Measurements from ENCODE around the gene SIDT2. TPM values are rescaled to one million over a fixed set of nuclear protein-coding genes. Genes with fewer than 3 reads are reported as not detected.

The SIDT2 gene
- total RNA-seq, 1 experiment from 2014 or later = 27.6 TPM

DNA sequence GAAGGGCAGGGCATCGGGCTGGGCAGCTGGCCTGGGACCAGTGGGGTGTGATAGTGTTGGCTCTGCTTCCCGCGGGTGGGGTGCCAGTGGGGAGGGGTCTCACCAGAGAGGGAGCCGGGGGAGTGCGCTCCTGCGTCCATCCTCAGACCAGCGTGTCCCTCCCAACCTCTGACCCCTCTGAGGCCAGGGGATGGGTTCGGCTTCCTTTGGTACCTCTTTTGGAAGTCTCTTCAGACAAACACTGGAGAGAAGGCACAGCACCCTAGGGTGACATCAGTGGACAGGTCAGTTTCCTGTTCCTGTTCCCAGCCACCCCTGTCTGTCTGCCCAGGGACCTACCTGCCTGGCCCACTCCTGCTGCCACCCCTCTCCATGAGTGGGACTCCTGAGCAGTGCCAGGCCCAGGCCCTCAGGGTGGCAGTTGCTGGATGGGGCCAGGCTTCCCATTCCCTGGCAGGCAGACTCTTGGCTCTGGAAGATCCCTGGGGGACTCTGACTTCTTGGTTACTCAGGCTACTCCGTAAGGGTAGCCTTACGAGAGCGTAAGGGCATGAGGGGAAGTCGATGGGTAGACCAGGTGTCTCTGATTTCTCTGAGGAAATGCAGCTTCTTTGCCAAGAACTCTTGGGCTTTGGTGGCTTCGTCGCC lies 23.2 kb downstream of the SIDT2 start:
- POLR2A ChIA-PET = interaction anchor here (1.0 to 2.0 kb wide), 2 partner anchors 17 to 23 kb away, joined by 3 to 10 read pairs; partner anchors contain the start of gene SIDT2
- Mint-ChIP-seq H3K27me3 (ENCODE audit: low read depth) (no peaks in the 10 kb centered on the region; the same call in 1 of the 2 replicates), H3K36me3 (peaks cover 7% of the 10 kb centered on the region), H3K4me3 (no peak overlapping the region), H3K4me1 (peaks cover 36% of the 10 kb centered on the region), H3K27ac (no peak overlapping the region), H3K9me3 (no peaks in the 10 kb centered on the region)
- DNase-seq (ENCODE audit: low spot score) = no peak
- CTCF ChIA-PET = interaction anchor here (1.0 to 1.4 kb wide), 3 partner anchors 21 to 63 kb away, joined by 3 to 5 read pairs (median 4); no protein-coding TSS in a partner anchor
- no peak for ATAC-seq
- TF ChIP-seq, protein P1, sequence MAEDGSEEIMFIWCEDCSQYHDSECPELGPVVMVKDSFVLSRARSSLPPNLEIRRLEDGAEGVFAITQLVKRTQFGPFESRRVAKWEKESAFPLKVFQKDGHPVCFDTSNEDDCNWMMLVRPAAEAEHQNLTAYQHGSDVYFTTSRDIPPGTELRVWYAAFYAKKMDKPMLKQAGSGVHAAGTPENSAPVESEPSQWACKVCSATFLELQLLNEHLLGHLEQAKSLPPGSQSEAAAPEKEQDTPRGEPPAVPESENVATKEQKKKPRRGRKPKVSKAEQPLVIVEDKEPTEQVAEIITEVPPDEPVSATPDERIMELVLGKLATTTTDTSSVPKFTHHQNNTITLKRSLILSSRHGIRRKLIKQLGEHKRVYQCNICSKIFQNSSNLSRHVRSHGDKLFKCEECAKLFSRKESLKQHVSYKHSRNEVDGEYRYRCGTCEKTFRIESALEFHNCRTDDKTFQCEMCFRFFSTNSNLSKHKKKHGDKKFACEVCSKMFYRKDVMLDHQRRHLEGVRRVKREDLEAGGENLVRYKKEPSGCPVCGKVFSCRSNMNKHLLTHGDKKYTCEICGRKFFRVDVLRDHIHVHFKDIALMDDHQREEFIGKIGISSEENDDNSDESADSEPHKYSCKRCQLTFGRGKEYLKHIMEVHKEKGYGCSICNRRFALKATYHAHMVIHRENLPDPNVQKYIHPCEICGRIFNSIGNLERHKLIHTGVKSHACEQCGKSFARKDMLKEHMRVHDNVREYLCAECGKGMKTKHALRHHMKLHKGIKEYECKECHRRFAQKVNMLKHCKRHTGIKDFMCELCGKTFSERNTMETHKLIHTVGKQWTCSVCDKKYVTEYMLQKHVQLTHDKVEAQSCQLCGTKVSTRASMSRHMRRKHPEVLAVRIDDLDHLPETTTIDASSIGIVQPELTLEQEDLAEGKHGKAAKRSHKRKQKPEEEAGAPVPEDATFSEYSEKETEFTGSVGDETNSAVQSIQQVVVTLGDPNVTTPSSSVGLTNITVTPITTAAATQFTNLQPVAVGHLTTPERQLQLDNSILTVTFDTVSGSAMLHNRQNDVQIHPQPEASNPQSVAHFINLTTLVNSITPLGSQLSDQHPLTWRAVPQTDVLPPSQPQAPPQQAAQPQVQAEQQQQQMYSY (CRISPR knock-in tag; IDR thresholded peaks at IDR 0.05) = no peak
- no peak for TF ChIP-seq EMX1 (CRISPR knock-in tag; IDR thresholded peaks at IDR 0.05)
- TF ChIP-seq FOXP1 (CRISPR knock-in tag; IDR thresholded peaks at IDR 0.05; ENCODE audit: borderline replicate concordance) = no peak
- TF ChIP-seq CREB1 (CRISPR knock-in tag; IDR thresholded peaks at IDR 0.05) = no peak
- TF ChIP-seq ZNF138 (CRISPR knock-in tag; conservative IDR thresholded peaks at IDR 0.05) = no peak
- TF ChIP-seq, protein P2, sequence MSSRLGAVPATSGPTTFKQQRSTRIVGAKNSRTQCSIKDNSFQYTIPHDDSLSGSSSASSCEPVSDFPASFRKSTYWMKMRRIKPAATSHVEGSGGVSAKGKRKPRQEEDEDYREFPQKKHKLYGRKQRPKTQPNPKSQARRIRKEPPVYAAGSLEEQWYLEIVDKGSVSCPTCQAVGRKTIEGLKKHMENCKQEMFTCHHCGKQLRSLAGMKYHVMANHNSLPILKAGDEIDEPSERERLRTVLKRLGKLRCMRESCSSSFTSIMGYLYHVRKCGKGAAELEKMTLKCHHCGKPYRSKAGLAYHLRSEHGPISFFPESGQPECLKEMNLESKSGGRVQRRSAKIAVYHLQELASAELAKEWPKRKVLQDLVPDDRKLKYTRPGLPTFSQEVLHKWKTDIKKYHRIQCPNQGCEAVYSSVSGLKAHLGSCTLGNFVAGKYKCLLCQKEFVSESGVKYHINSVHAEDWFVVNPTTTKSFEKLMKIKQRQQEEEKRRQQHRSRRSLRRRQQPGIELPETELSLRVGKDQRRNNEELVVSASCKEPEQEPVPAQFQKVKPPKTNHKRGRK (CRISPR knock-in tag; IDR thresholded peaks at IDR 0.05; ENCODE audit: borderline replicate concordance) = no peak
- TF ChIP-seq, protein P3, sequence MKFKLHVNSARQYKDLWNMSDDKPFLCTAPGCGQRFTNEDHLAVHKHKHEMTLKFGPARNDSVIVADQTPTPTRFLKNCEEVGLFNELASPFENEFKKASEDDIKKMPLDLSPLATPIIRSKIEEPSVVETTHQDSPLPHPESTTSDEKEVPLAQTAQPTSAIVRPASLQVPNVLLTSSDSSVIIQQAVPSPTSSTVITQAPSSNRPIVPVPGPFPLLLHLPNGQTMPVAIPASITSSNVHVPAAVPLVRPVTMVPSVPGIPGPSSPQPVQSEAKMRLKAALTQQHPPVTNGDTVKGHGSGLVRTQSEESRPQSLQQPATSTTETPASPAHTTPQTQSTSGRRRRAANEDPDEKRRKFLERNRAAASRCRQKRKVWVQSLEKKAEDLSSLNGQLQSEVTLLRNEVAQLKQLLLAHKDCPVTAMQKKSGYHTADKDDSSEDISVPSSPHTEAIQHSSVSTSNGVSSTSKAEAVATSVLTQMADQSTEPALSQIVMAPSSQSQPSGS (CRISPR knock-in tag; IDR thresholded peaks at IDR 0.05; ENCODE audit: borderline replicate concordance, low read depth) = no peak
- TF ChIP-seq, protein P4, sequence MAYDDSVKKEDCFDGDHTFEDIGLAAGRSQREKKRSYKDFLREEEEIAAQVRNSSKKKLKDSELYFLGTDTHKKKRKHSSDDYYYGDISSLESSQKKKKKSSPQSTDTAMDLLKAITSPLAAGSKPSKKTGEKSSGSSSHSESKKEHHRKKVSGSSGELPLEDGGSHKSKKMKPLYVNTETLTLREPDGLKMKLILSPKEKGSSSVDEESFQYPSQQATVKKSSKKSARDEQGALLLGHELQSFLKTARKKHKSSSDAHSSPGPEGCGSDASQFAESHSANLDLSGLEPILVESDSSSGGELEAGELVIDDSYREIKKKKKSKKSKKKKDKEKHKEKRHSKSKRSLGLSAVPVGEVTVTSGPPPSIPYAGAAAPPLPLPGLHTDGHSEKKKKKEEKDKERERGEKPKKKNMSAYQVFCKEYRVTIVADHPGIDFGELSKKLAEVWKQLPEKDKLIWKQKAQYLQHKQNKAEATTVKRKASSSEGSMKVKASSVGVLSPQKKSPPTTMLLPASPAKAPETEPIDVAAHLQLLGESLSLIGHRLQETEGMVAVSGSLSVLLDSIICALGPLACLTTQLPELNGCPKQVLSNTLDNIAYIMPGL (CRISPR knock-in tag; IDR thresholded peaks at IDR 0.05) = no peak
- TF ChIP-seq TEAD1 (CRISPR knock-in tag; IDR thresholded peaks at IDR 0.05) = no peak
- TF ChIP-seq SP1 (CRISPR knock-in tag; conservative IDR thresholded peaks at IDR 0.05) = no peak
- TF ChIP-seq NFYB (CRISPR knock-in tag; conservative IDR thresholded peaks at IDR 0.05; ENCODE audit: low read depth) = no peak
- TF ChIP-seq ZNF263 (CRISPR knock-in tag; IDR thresholded peaks at IDR 0.05; ENCODE audit: low read depth) = no peak
- TF ChIP-seq, protein P5, sequence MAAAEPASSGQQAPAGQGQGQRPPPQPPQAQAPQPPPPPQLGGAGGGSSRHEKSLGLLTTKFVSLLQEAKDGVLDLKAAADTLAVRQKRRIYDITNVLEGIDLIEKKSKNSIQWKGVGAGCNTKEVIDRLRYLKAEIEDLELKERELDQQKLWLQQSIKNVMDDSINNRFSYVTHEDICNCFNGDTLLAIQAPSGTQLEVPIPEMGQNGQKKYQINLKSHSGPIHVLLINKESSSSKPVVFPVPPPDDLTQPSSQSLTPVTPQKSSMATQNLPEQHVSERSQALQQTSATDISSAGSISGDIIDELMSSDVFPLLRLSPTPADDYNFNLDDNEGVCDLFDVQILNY (CRISPR knock-in tag; IDR thresholded peaks at IDR 0.05) = no peak

DNA sequence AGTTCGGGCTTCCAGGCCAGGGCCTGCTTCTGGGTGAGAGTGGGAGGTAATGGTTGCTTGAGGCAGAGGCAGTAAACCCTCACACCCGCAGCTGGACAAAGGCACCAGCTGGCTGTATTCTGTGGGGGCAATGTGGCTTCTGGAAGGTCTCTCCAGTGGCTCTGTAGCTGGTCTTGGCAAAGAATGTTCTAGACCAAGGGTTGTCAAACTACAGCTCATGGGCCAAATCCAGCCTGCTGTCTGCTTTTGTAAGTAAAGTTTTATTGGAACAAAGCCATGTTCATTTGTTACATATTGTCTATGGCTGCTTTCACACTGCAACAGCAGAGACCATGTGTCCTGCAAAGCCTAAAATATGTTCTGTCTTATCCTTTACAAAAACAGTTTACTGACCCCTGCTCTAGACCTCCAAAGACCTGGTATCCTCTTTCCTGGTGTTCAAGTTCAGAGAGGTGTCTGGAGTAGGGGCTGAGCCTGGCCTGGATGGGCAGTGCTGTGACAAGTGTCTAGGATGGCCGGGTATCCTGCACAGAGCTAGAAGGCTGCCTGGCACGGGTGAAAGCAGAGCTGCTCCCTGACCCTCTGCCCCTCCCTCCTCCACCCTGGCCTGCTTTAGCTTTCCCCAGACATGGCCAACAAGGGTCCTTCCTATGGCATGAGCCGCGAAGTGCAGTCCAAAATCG lies 24.0 kb downstream of the SIDT2 start:
- DNase-seq (ENCODE audit: low spot score) (no peak), ATAC-seq (no peak)
- Mint-ChIP-seq H3K4me3 (no peak overlapping the region), H3K4me1 (peaks cover 33% of the 10 kb centered on the region), H3K9me3 (no peaks in the 10 kb centered on the region), H3K27ac (no peak overlapping the region), H3K36me3 (peaks cover 7% of the 10 kb centered on the region), H3K27me3 (ENCODE audit: low read depth) (no peaks in the 10 kb centered on the region; the same call in 1 of the 2 replicates)
- ChIA-PET CTCF (interaction anchor here (1.0 to 2.1 kb wide), 5 partner anchors 19 to 64 kb away, joined by 3 to 6 read pairs (median 4); partner anchors contain the start of gene SIDT2), POLR2A (interaction anchor here (0.9 to 2.0 kb wide), 2 partner anchors 24 to 125 kb away, joined by 3 to 10 read pairs; partner anchors contain the start of genes CEP164 and SIDT2)
- TF ChIP-seq ZNF416 (CRISPR knock-in tag; IDR thresholded peaks at IDR 0.05) (no peak), KAT7 (CRISPR knock-in tag; IDR thresholded peaks at IDR 0.05; ENCODE audit: borderline replicate concordance) (no peak), ATF1 (CRISPR knock-in tag; IDR thresholded peaks at IDR 0.05) (no peak), SOX15 (CRISPR knock-in tag; IDR thresholded peaks at IDR 0.05) (no peak), TEAD4 (CRISPR knock-in tag; IDR thresholded peaks at IDR 0.05) (no peak)
- TF ChIP-seq, protein P4 (CRISPR knock-in tag; IDR thresholded peaks at IDR 0.05) = no peak
- TF ChIP-seq, protein P6, sequence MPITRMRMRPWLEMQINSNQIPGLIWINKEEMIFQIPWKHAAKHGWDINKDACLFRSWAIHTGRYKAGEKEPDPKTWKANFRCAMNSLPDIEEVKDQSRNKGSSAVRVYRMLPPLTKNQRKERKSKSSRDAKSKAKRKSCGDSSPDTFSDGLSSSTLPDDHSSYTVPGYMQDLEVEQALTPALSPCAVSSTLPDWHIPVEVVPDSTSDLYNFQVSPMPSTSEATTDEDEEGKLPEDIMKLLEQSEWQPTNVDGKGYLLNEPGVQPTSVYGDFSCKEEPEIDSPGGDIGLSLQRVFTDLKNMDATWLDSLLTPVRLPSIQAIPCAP (CRISPR knock-in tag; IDR thresholded peaks at IDR 0.05) = no peak

Measured in WTC11 (cell line).